Gastrocnemius medialis (tissue), 4 donors: ENCODE data around the gene LRRC1. TPM values are rescaled to one million over a fixed set of nuclear protein-coding genes. Genes with fewer than 3 reads are reported as not detected.

Source experiments
- ATAC-seq, 2 donors: fragments of 150-250 bp; one replicate each; pipeline ENCODE4 v1.9.1; 2016
- DNase-seq, 2 donors: peaks; one replicate each; pipeline ENCODE4 v3.0.0-alpha.2; 2019
- H3K27ac ChIP-seq, 4 donors: fragments of 200-600 bp; sonication (generic); 1 replicate in 1 of 4; 2 replicates in 3 of 4; pipeline ENCODE4 v1.5.1; 2016 to 2018; ENCODE audit warnings: mild to moderate bottlenecking in 2 of 4, moderate library complexity in 1 of 4
- H3K27me3 ChIP-seq, 3 donors: fragments of 200-600 bp; sonication (generic) in 2 of 3; 1 replicate in 1 of 3; 2 replicates in 2 of 3; pipeline versions ENCODE4 v1.5.1 to v1.6.0; 2016 to 2019; ENCODE audit warnings: mild to moderate bottlenecking in 1 of 3, moderate library complexity in 1 of 3
- H3K36me3 ChIP-seq, 2 donors: fragments of 200-600 bp; sonication (generic) in 1 of 2; one replicate each; pipeline ENCODE4 v1.5.1; 2017 to 2018
- H3K4me1 ChIP-seq, 2 donors: fragments of 200-600 bp; sonication (generic) in 1 of 2; one replicate each; pipeline ENCODE4 v1.5.1; 2016 to 2017; ENCODE audit warnings: mild to moderate bottlenecking in 2 of 2
- H3K4me3 ChIP-seq, 4 donors: fragments of 200-600 bp; sonication (generic) in 3 of 4; 1 replicate in 1 of 4; 2 replicates in 3 of 4; pipeline ENCODE4 v1.5.1; 2016 to 2019; ENCODE audit warnings: mild to moderate bottlenecking in 2 of 4
- H3K9me3 ChIP-seq, 3 donors: fragments of 200-600 bp; sonication (generic) in 2 of 3; 1 replicate in 1 of 3; 2 replicates in 2 of 3; pipeline ENCODE4 v1.5.1; 2016 to 2019
- POLR2A ChIP-seq, 2 donors: fragments of 450-650 bp; IDR thresholded peaks; one replicate each; pipeline ENCODE4 v1.6.1; 2017; ENCODE audit warnings: antibody characterized with exemption in 2 of 2, mild to moderate bottlenecking in 2 of 2, moderate library complexity in 2 of 2
- in situ Hi-C, 4 donors: fragments of 200-750 bp; cut with MboI; loops; one replicate each; pipeline versions ENCODE4 v1.15.0 to v1.8.0; 2017; ENCODE audit warnings: low sequenced_read_pairs in 4 of 4
- intact Hi-C: fragments of 100-400 bp; cut with DNase I; formaldehyde crosslinking; loops from one replicate; pipeline ENCODE4 v1.15.1; 2023; ENCODE audit warnings: low total_unique reads
- total RNA-seq, 4 donors: library from RNA; depleted of rRNA; stranded (reverse); fragments of >200 nt; gene quantifications; one replicate each; pipeline versions ENCODE4 v1.1.0 to v1.2.3, GENCODE V29; 2016
- TF ChIP-seq, protein P1 (sequence below), 5 experiments: fragments of 450-650 bp in 3 of 5; fragments of 200-600 bp in 2 of 5; sonication (generic) in 2 of 5; IDR thresholded peaks in 4 of 5; conservative IDR thresholded peaks in 1 of 5; 1 replicate in 4 of 5; 2 replicates in 1 of 5; pipeline ENCODE4 v1.5.1; 2016 to 2019; ENCODE audit warnings: antibody characterized with exemption in 5 of 5, mild to moderate bottlenecking in 3 of 5, moderate library complexity in 3 of 5

The LRRC1 gene
- total RNA-seq, 4 donors from 2014 or later: 0.67 to 8.5 (median 2.4) TPM

DNA sequence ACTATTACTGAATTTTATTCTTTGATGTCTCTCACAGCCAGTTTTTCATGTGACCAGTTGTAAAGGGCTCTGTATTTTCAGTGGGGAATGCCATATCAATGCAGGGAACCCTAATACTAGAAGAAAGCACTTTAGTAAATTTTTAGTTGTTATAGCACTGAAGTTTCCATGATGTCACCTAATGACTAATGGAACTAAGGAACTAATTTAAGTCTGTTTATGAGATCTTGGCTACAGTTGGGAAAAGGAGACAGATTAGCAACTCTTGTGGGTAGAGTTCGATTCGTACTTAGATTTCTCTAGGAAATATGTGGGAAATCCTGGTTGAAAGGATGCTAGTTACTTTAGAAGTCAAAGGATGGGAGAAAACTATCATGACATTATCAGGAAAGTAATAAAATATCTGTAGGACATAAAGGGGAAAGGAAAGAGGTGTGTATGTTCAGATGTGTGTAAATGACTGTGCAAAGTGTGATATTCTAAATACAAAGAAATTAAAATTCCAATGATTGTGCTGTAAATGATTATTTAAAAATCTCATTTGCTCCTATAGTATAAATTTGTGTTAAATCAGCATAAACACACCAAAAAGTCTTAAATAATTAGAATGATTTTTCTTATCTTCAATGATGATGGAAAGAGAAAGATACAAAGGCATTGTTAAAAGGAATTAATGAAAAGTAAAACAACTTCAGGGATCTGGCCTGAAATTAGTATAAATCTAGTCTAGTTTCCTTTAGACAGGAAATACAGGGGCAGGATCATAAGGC, 103.4 kb downstream of the LRRC1 start:
- in situ Hi-C loops (no loop called here), intact Hi-C loops (no loop called here)
- DNase-seq (no peak), ATAC-seq (no peak)
- Histone ChIP-seq H3K27ac (no peak overlapping the region), H3K36me3 (no peaks in the 10 kb centered on the region), H3K4me1 (no peaks in the 10 kb centered on the region), H3K27me3 (no peaks in the 10 kb centered on the region), H3K4me3 (no peak overlapping the region), H3K9me3 (no peaks in the 10 kb centered on the region)
- TF ChIP-seq, protein P1, sequence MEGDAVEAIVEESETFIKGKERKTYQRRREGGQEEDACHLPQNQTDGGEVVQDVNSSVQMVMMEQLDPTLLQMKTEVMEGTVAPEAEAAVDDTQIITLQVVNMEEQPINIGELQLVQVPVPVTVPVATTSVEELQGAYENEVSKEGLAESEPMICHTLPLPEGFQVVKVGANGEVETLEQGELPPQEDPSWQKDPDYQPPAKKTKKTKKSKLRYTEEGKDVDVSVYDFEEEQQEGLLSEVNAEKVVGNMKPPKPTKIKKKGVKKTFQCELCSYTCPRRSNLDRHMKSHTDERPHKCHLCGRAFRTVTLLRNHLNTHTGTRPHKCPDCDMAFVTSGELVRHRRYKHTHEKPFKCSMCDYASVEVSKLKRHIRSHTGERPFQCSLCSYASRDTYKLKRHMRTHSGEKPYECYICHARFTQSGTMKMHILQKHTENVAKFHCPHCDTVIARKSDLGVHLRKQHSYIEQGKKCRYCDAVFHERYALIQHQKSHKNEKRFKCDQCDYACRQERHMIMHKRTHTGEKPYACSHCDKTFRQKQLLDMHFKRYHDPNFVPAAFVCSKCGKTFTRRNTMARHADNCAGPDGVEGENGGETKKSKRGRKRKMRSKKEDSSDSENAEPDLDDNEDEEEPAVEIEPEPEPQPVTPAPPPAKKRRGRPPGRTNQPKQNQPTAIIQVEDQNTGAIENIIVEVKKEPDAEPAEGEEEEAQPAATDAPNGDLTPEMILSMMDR (IDR thresholded peaks at IDR 0.05 in 4 of 5, conservative IDR thresholded peaks at IDR 0.05 in 1 of 5): no peak
- no peak for TF ChIP-seq POLR2A (IDR thresholded peaks at IDR 0.05)

DNA sequence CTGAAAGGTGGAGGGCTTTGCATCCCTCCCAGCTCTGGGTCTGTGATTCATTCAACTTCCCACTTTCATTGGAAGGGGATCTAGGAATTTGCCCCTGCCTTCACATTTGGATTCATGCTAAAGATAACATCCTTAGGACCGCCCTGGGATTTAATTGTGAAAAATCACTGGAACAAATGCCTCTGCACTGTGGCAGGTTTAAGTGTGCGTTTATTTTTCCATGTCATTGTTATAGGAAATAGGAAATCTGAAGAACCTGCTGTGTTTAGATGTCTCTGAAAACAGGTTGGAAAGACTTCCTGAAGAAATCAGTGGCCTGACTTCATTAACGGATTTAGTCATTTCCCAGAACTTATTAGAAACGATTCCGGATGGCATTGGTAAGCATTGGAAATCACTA, 104.7 kb downstream of the LRRC1 start:
- ATAC-seq: peak; percentile 6 to 36
- TF ChIP-seq POLR2A (IDR thresholded peaks at IDR 0.05): no peak
- TF ChIP-seq, protein P1 (IDR thresholded peaks at IDR 0.05 in 4 of 5, conservative IDR thresholded peaks at IDR 0.05 in 1 of 5): no peak
- Histone ChIP-seq H3K36me3 (no peaks in the 10 kb centered on the region), H3K9me3 (no peaks in the 10 kb centered on the region), H3K4me1 (no peaks in the 10 kb centered on the region), H3K27ac (no peak overlapping the region), H3K4me3 (no peak overlapping the region), H3K27me3 (no peaks in the 10 kb centered on the region)
- no peak for DNase-seq
- intact Hi-C loops: no loop called here
- in situ Hi-C loops: no loop called here

DNA sequence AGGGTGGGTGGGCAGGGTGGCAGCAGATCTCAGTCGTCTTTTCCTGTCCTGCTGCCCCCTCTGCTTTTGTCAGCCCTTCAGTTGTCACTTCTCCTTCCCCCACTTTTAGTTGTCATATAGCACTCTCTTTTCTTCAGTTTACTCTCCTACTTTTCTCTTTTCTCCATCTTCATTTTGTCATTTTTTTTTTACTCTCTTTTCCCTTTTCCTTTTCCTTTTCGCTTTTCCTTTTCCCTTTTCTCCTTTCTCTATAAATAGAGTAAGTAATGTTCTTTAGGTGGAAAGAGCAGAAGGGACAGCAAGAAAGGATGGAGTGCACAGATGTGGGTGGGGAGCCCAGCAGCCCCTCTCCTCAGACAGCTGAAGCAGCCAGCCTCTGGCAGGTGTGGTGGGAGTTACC, 108.6 kb downstream of the LRRC1 start:
- no peaks in the 10 kb centered on the region for H3K36me3 ChIP-seq
- no peak for DNase-seq
- no peaks in the 10 kb centered on the region for H3K4me1 ChIP-seq
- no peak for ATAC-seq
- H3K9me3 ChIP-seq: no peaks in the 10 kb centered on the region
- in situ Hi-C loops (no loop called here), intact Hi-C loops (no loop called here)
- TF ChIP-seq POLR2A (IDR thresholded peaks at IDR 0.05): no peak
- TF ChIP-seq, protein P1 (IDR thresholded peaks at IDR 0.05 in 4 of 5, conservative IDR thresholded peaks at IDR 0.05 in 1 of 5): no peak
- no peak overlapping the region for H3K27ac ChIP-seq
- no peaks in the 10 kb centered on the region for H3K27me3 ChIP-seq
- H3K4me3 ChIP-seq: no peak overlapping the region

DNA sequence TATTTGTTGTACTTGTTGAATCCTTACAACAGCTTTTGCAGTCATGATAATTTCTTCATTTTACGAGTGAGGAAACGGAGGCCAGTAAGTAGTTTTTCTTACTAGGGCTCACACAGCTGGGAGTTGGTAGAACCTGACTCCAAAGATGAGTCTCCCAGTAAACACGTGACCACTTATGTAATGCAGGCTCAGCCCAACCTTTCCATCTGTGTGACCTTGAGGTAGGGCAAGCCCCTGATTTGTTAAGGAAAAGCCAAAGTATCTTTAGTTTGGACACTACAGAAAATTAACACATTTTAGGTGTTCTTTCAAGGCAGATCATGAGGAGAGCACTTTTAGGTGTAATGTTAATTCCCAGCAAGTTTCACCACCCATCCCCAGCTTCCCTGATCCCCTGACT, 111.3 kb downstream of the LRRC1 start:
- DNase-seq (no peak), ATAC-seq (no peak)
- in situ Hi-C loops (no loop called here), intact Hi-C loops (no loop called here)
- Histone ChIP-seq H3K4me1 (no peaks in the 10 kb centered on the region), H3K27ac (no peak overlapping the region), H3K9me3 (no peaks in the 10 kb centered on the region), H3K27me3 (no peaks in the 10 kb centered on the region), H3K36me3 (no peaks in the 10 kb centered on the region), H3K4me3 (no peak overlapping the region)
- TF ChIP-seq, protein P1 (IDR thresholded peaks at IDR 0.05 in 4 of 5, conservative IDR thresholded peaks at IDR 0.05 in 1 of 5): no peak

DNA sequence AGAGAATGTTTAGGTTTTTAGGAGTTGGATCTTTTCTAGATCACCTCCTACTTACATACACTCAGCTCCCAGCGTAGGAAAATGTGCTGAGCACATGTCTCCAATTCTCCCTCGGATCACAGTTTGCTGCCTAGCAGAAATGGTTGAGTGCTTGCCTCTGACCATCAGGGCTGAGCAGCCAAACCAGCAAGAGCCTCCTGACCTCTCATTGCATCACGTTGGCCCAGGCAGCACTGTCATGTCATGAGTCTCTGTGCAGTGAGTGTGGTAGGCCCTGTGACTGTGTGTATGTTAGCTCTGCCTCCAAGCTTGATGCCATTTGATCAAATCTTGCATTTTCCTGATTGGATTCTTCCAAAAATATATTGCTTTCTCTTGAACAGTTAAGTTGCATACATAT, 112.0 kb downstream of the LRRC1 start:
- in situ Hi-C loops: no loop called here
- ATAC-seq: no peak

More for the DNA sequence above, 112.0 kb downstream of the LRRC1 start:
- intact Hi-C loops: no loop called here
- no peak for TF ChIP-seq POLR2A (IDR thresholded peaks at IDR 0.05)
- TF ChIP-seq, protein P1 (IDR thresholded peaks at IDR 0.05 in 4 of 5, conservative IDR thresholded peaks at IDR 0.05 in 1 of 5): no peak
- H3K27me3 ChIP-seq: no peaks in the 10 kb centered on the region
- no peak for DNase-seq
- H3K4me1 ChIP-seq: no peaks in the 10 kb centered on the region
- no peak overlapping the region for H3K4me3 ChIP-seq
- H3K27ac ChIP-seq: no peak overlapping the region
- no peaks in the 10 kb centered on the region for H3K9me3 ChIP-seq
- no peaks in the 10 kb centered on the region for H3K36me3 ChIP-seq
